Heart left ventricle (tissue), 13 donors: ENCODE results near the gene LIMD2.

ENCODE experiments used
- CTCF ChIP-seq, 12 donors: fragments of 200-600 bp; sonication (generic) in 4 of 12; IDR thresholded peaks; one replicate each; pipeline versions ENCODE4 v1.5.0 to v1.8.0; 2018 to 2022; ENCODE audit warnings: antibody characterized with exemption in 12 of 12, mild to moderate bottlenecking in 5 of 12
- POLR2A ChIP-seq, 2 donors: fragments of 450-650 bp; IDR thresholded peaks; one replicate each; pipeline ENCODE4 v1.6.1; 2017; ENCODE audit warnings: antibody characterized with exemption in 2 of 2, mild to moderate bottlenecking in 2 of 2, moderate library complexity in 2 of 2
- donor health status: ischemic (EF 13 %, LVEDD 7.1; RV severe dilation, severe dysfunction).
- donor health status: DM: no; HTN: yes; CAD: no.
- donor health status: DM: no; HTN: no; CAD: no.
- donor health status: ischemic (EF 25% LVEDD 6.9; RV normal size, moderate dysfunction).
- donor health status: ischemic (EF 25% LVEDD 5.7; RV mildly dilated, moderate dysfunction).
- donor health status: ischemic (EF 35%, LVEDD 5.7; RV mildly dilated, moderate dysfunction).
- donor health status: nonischemic (EF 11% LVEDD 7.7; RV severe dilation, severe dysfunction).
- donor health status: DM: yes; HTN: yes; CAD: no.
- donor health status: PGD.
- donor health status: ischemic (EF 29% LVEDD 5.4; RV normal size, mild dysfunction).
- donor health status: nonischemic (EF 23%, LVEDD 6.1; RV moderate dilation, normal function).

GRCh38 chr17:63682441-63682840 lies 17.5 kb downstream of the LIMD2 start:
- TF ChIP-seq CTCF (IDR thresholded peaks at IDR 0.05) (no peak), POLR2A (IDR thresholded peaks at IDR 0.05) (no peak)
